K562 (cell line): ENCODE results near the gene FAM83F.

Source experiments
- CREM ChIP-seq: IDR thresholded peaks from 2 replicates; pipeline ENCODE4 v1.6.1; 2014; ENCODE audit warnings: antibody characterized with exemption, low read depth
- ERF ChIP-seq: fragments of 450-650 bp; formaldehyde crosslinking; IDR thresholded peaks from 2 replicates; pipeline ENCODE4 v1.4.0; 2020; ENCODE audit warnings: mild to moderate bottlenecking, mixed read lengths
- FOXK2 ChIP-seq, 2 experiments: fragments of 450-650 bp; IDR thresholded peaks in 1 of 2; conservative IDR thresholded peaks in 1 of 2; 2 replicates each; pipeline ENCODE4 v1.6.1; 2016; ENCODE audit warnings: low read depth in 2 of 2, mild to moderate bottlenecking in 1 of 2
- NFATC3 ChIP-seq: fragments of 450-650 bp; IDR thresholded peaks from 2 replicates; pipeline ENCODE4 v1.6.1; 2017; ENCODE audit warnings: mild to moderate bottlenecking
- POLR2A ChIP-seq: fragments of 450-650 bp; conservative IDR thresholded peaks from 2 replicates; pipeline ENCODE4 v1.6.1; 2016
- ZNF146 ChIP-seq: IDR thresholded peaks from one replicate; pipeline ENCODE4 v1.6.1; 2018; ENCODE audit warnings: missing compliant biosample characterization; ENCODE audit not compliant: unreplicated experiment
- ZNF830 ChIP-seq: fragments of 250-450 bp; sonication (Bioruptor Pico); IDR thresholded peaks from 2 replicates; pipeline ENCODE4 v1.5.0; 2021; ENCODE audit warnings: mild to moderate bottlenecking
- TF ChIP-seq, protein P1 (sequence below): sonication (generic); formaldehyde crosslinking; IDR thresholded peaks from 2 replicates; pipeline ENCODE4 v1.8.0; 2022; ENCODE audit warnings: missing genetic modification reagents, mild to moderate bottlenecking, borderline replicate concordance
- TF ChIP-seq, protein P2 (sequence below), 3 experiments: IDR thresholded peaks in 2 of 3; conservative IDR thresholded peaks in 1 of 3; 2 replicates each; pipeline ENCODE4 v1.5.1; 2011 to 2012; ENCODE audit warnings: low read length in 3 of 3, mild to moderate bottlenecking in 3 of 3, control low read depth in 2 of 3, improper control_type of control experiment in 1 of 3, inconsistent platforms in 1 of 3, low read depth in 1 of 3, mixed read lengths in 1 of 3, moderate library complexity in 1 of 3; ENCODE audit not compliant: insufficient read depth in 2 of 3
- TF ChIP-seq, protein P3 (sequence below): fragments of 250-450 bp; sonication (Bioruptor Pico); IDR thresholded peaks from 2 replicates; pipeline ENCODE4 v1.8.0; 2022; ENCODE audit warnings: inconsistent platforms
- TF ChIP-seq, protein P4 (sequence below): fragments of 250-450 bp; sonication (Bioruptor Pico); IDR thresholded peaks from 2 replicates; pipeline ENCODE4 v1.5.0; 2020; ENCODE audit warnings: mild to moderate bottlenecking, borderline replicate concordance

DNA sequence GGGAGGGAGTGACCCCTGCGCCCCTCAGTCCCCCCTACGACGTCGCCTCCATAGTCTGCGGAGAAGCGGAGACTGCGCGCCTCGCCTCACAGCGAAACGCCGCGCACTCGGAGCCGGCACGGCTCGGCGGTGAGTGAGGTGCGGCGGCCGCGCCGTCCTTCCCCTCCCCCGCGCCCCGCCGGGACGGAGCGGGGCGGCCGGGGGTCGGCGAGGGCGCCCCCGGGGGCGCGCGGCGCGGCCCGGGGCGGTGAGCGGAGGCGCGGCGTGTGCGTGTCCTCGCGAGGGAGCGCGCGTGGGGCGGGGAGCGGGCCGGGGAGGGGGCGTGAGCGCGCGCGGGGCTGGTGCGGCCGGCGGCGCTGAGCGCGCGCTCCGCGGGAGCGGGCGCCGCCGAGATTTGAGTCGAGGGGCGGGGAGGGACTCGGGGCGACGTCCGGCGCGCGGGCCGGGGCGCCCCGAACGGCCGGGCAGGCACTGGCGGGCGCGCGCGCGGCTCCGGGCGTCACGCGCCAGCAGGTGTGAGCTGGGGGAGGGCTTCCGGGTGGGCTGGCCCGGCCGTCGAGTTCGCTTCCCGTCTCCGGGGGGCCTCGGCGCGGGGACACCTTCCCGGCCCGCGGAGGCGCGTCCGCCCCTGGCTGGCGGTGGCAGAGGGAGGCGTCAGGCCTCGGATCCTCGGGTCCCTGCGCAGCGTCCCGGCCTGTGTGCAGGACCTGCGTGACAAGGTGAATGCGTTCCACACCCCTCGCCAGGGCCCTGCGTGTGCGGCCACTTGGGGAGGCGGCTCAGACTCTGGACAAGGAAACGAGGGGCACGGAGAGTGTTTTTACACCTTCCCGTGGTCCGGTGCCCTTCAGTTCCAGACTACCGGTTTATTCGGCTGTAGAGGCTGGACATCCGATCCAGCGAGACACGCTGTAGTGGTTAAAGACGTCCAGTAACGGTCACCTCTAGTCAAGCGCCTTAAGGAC lies 50.4 kb downstream of the FAM83F start:
- TF ChIP-seq, protein P1, sequence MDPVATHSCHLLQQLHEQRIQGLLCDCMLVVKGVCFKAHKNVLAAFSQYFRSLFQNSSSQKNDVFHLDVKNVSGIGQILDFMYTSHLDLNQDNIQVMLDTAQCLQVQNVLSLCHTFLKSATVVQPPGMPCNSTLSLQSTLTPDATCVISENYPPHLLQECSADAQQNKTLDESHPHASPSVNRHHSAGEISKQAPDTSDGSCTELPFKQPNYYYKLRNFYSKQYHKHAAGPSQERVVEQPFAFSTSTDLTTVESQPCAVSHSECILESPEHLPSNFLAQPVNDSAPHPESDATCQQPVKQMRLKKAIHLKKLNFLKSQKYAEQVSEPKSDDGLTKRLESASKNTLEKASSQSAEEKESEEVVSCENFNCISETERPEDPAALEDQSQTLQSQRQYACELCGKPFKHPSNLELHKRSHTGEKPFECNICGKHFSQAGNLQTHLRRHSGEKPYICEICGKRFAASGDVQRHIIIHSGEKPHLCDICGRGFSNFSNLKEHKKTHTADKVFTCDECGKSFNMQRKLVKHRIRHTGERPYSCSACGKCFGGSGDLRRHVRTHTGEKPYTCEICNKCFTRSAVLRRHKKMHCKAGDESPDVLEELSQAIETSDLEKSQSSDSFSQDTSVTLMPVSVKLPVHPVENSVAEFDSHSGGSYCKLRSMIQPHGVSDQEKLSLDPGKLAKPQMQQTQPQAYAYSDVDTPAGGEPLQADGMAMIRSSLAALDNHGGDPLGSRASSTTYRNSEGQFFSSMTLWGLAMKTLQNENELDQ (CRISPR knock-in tag) = no peak
- TF ChIP-seq, protein P2, sequence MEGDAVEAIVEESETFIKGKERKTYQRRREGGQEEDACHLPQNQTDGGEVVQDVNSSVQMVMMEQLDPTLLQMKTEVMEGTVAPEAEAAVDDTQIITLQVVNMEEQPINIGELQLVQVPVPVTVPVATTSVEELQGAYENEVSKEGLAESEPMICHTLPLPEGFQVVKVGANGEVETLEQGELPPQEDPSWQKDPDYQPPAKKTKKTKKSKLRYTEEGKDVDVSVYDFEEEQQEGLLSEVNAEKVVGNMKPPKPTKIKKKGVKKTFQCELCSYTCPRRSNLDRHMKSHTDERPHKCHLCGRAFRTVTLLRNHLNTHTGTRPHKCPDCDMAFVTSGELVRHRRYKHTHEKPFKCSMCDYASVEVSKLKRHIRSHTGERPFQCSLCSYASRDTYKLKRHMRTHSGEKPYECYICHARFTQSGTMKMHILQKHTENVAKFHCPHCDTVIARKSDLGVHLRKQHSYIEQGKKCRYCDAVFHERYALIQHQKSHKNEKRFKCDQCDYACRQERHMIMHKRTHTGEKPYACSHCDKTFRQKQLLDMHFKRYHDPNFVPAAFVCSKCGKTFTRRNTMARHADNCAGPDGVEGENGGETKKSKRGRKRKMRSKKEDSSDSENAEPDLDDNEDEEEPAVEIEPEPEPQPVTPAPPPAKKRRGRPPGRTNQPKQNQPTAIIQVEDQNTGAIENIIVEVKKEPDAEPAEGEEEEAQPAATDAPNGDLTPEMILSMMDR (IDR thresholded peaks at IDR 0.05 in 2 of 3, conservative IDR thresholded peaks at IDR 0.05 in 1 of 3; ENCODE audit: insufficient read depth in 2 of 3, low read depth in 1 of 3, low read length in 3 of 3) = no peak
- TF ChIP-seq, protein P3, sequence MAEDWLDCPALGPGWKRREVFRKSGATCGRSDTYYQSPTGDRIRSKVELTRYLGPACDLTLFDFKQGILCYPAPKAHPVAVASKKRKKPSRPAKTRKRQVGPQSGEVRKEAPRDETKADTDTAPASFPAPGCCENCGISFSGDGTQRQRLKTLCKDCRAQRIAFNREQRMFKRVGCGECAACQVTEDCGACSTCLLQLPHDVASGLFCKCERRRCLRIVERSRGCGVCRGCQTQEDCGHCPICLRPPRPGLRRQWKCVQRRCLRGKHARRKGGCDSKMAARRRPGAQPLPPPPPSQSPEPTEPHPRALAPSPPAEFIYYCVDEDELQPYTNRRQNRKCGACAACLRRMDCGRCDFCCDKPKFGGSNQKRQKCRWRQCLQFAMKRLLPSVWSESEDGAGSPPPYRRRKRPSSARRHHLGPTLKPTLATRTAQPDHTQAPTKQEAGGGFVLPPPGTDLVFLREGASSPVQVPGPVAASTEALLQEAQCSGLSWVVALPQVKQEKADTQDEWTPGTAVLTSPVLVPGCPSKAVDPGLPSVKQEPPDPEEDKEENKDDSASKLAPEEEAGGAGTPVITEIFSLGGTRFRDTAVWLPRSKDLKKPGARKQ (CRISPR knock-in tag) = no peak
- TF ChIP-seq ZNF146 (CRISPR knock-in tag) = no peak
- TF ChIP-seq ZNF830 (CRISPR knock-in tag) = no peak
- TF ChIP-seq NFATC3 = no peak
- TF ChIP-seq ERF (CRISPR knock-in tag) = no peak
- TF ChIP-seq, protein P4, sequence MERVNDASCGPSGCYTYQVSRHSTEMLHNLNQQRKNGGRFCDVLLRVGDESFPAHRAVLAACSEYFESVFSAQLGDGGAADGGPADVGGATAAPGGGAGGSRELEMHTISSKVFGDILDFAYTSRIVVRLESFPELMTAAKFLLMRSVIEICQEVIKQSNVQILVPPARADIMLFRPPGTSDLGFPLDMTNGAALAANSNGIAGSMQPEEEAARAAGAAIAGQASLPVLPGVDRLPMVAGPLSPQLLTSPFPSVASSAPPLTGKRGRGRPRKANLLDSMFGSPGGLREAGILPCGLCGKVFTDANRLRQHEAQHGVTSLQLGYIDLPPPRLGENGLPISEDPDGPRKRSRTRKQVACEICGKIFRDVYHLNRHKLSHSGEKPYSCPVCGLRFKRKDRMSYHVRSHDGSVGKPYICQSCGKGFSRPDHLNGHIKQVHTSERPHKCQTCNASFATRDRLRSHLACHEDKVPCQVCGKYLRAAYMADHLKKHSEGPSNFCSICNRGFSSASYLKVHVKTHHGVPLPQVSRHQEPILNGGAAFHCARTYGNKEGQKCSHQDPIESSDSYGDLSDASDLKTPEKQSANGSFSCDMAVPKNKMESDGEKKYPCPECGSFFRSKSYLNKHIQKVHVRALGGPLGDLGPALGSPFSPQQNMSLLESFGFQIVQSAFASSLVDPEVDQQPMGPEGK = no peak
- TF ChIP-seq CREM = no peak
- no peak for TF ChIP-seq FOXK2 (conservative IDR thresholded peaks at IDR 0.05 in 1 of 2, IDR thresholded peaks at IDR 0.05 in 1 of 2; ENCODE audit: low read depth in 2 of 2)
- peak; percentile 15; the same call in 1 of the 2 replicates for TF ChIP-seq POLR2A
